Measurements from ENCODE around the gene RASD1.

GRCh38 chr17:17480593-17481148 is 15.5 kb downstream of the RASD1 start:
- no peak for TF ChIP-seq CTCF (IDR thresholded peaks at IDR 0.05)
- TF ChIP-seq POLR2A (IDR thresholded peaks at IDR 0.05) = no peak
